GM19023 (cell line): ENCODE data around the gene IMMP2L.

Source experiments
- ATAC-seq: cut with Tn5 transposase; IDR thresholded peaks from one replicate; pipeline ENCODE4 v1.9.1; 2021; ENCODE audit warnings: mild to moderate bottlenecking, moderate library complexity; ENCODE audit not compliant: unreplicated experiment

The IMMP2L gene

GRCh38 chr7:111113263-111114017 lies 448.9 kb downstream of the IMMP2L start:
- ATAC-seq, result no peak

- ATAC-seq, result no peak
Measured at GRCh38 chr7:111112439-111112838, 449.9 kb downstream of the IMMP2L start.

DNA sequence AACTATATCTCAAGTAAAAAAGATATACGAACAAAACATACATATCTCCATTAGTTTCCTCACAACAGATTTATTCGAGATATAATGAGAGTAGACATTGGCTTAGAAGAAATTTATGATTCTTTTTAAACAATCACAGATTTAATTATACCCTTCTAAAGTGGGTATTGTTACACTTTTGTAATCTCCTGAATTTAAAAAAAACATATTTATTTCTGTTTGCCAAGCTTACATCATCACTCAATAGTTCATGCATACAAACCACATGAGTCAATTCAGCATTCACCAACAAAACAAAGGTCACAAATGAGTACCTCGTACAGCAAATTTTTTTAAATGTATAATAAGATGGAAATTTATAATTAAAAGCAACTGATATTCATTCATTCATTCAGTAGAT lies 453.8 kb downstream of the IMMP2L start:
- no peak for ATAC-seq

GRCh38 chr7:111108000-111108399 lies 454.3 kb downstream of the IMMP2L start:
- ATAC-seq, result no peak

GRCh38 chr7:111107579-111107978 lies 454.7 kb downstream of the IMMP2L start:
- ATAC-seq, result no peak

GRCh38 chr7:111105269-111105668 lies 457.0 kb downstream of the IMMP2L start:
- no peak for ATAC-seq

GRCh38 chr7:111104710-111105109 lies 457.6 kb downstream of the IMMP2L start:
- ATAC-seq, result no peak

DNA sequence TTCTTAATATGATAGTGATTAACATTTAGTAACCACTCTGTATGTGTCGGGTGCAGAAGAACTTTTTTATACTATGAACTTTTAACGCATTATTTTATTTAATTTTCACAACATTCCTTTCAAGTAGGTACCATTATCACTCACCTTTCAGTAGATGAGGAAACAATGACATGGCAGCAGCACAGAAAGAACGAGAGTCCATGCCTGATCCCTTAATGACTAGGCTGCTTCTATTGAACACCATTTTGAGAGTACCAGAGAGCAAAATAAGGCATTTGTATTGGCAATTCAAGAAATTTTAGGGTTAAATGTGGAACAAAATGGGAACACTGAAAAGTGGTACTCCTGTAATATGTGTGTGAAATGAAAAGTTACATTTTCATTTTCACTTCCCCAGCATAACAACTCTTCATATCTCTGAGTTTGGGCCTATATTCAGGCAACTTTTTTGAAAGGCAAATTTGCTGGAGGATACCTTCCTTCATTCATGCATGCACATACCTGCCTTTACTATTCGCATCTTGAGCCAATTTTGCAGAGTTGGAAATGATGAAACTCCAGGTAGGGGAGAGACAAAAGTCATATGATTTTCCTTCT lies 458.5 kb downstream of the IMMP2L start:
- peak; percentile 64 for ATAC-seq

DNA sequence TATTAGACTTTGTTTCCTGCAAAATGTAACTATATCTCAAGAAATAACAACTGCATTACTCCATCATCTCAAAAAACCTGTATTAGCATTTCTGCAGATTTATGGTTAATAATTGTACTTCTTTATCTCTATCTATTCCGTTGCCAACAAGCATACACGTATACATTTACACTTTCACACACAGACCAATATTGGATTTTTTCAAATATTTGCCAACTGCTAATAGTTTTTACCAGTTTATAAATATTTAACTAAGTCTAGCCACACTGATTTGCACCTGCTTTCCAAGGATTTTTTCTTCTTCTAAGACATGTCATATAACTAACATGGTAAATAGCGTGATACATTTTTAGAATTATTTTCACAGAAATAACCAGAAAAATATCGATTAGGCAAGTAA lies 459.2 kb downstream of the IMMP2L start:
- ATAC-seq, result no peak

DNA sequence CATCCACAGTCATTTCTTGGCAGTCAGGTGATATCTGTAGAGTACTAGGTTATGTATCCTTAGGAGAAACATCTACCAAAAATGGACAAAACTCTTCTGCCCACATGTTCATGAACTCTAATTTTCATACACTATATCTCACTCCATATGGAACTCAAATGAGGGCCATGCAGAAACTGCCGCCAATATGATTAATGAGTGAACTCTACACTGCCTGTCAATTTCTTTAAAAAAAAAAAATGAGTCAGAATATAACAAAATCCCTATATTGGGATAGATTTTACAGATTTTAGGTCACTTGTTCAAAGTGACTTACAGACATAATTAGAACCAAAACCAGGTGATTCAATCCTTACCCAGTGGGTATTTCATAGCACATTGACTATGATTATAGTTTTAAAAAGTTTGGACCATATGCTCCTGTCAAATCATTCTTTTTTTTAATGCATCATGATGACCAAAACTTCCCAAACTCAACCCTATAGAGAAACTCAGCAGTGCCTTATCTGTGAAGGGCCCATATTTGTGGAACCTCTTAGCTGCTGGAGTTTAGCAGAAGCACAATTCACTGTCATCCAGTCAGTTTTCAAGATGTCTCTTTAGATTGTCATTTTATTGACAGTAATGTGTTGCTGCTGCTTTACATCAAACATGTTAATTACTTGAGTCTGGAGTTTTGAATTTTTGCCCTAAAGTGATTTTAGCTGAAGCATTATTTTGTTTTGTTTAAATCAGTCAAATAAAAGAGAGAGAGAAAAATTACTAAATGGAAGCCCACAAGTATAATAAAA lies 460.2 kb downstream of the IMMP2L start:
- ATAC-seq, result no peak

- ATAC-seq, result no peak
Measured at GRCh38 chr7:111098926-111099250, 463.4 kb downstream of the IMMP2L start.

GRCh38 chr7:111098011-111098925 lies 464.0 kb downstream of the IMMP2L start:
- no peak for ATAC-seq

DNA sequence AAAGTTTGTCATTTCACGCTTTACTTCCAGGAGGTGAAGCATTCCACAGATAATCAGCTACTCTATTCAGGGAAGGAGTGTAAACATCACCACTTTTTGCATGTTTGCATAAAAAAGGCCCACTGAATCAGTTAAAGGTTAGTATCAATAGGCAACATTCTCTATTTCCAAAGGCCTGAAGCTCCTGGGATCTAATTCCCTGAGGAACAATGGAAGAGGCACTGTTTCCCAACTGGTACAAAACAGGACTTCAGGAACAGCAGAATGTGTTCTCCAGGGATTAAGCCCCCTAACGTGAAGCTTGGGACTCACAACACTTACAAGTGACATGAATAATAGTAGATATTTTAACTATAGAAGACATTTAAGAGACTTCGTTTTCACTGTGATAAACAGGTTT lies 465.3 kb downstream of the IMMP2L start:
- ATAC-seq, result no peak

- no peak for ATAC-seq
Measured at GRCh38 chr7:111094419-111094818, 467.9 kb downstream of the IMMP2L start.

- no peak for ATAC-seq
Measured at GRCh38 chr7:111093496-111093895, 468.8 kb downstream of the IMMP2L start.

DNA sequence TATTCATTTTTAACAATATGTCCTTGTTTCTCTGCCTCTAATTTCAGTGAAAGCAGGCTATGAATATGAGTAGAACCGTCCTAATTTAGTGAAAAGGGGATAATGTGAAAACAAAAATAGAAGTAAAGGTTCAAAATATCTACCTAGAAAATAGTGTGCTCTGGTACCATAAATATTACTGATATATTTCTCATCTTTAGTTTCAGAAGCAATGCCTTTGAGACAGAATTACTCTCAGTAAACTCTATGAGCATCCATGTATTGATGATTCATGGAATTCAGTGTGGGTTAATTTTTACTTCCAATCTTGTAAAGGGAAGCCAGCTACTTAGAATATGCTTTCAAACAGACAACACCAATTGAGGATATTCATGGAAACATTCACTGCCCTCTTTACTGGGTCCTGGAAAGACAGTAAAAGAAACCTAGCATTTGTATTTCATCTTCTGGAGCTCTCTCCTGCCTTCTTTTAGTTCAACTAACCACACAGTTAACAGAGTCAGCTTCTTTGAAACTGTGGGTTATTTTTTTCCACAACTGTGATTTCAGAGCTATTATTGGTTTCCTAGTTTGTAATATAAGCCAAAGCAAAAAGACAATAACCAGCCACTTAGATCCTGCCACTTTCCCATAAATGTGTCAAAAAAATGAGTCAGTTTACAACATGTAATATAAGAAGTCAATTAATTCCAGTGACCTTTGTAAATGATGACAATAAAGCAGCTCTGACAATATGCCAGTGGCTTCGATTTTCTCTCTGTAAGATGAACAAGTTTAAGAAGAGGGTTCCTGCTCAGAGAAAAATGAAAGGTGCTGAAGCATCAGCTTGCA lies 469.7 kb downstream of the IMMP2L start:
- no peak for ATAC-seq

- no peak for ATAC-seq
Measured at GRCh38 chr7:111091593-111092358, 470.5 kb downstream of the IMMP2L start.

DNA sequence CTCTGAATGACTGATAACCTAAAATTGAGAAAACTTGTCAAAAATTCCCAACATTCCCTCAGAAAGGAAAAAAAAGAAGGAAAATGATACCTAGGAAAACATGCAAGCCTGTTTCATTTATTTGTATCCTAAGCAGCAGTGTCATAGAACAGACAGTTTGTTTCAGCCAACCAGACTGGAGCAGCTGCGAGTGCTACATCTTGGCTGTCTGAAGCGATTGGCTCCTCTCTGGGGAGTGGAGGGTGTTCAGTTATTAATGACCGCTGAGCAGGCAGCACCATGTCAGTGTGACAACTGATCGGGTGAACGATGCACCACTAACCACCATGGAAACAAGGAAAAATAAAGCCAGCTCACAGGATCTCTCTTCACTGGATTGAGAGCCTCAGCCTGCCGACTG lies 471.4 kb downstream of the IMMP2L start, which contains the start of gene LRRN3:
LRRN3 (plus strand) TSS at position 282 of the 400 bp plus-strand sequence. CDS start 31,646 bp downstream, outside the sequence.
- ATAC-seq, result no peak

DNA sequence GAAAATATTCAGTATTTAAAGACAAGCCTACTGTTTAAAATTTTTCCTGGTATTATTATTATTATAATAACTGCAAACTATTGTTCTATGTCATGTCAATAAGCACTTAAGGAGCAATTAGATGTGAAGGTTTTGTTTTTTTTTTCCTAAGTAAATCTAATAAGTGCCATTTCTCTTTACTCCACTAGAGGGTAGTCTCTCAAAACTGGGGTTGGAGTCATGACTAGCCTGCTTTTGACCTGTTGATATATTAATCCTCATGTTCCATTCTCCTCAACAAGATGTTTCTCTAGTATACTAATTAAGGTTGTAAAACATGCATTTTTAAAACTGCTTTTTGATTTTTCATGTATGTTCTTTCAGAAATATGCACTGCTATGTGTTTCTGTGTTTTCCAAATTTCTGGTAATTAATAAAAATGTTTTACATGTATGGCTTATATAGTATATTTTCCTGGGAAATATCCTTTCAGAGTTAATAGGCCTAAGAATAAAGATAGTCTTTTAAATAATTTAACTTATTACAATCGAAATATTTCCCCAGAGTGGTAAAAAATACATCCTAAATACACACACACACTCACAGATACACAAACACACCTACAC lies 472.4 kb downstream of the IMMP2L start:
- ATAC-seq, result no peak
